Naive thymus-derived CD4-positive, alpha-beta T cell (primary cell): ENCODE results near the gene IPP. TPM values are rescaled to one million over a fixed set of nuclear protein-coding genes. Genes with fewer than 3 reads are reported as not detected.

ENCODE experiments used
- ATAC-seq: fragments of 150-1000 bp; cut with Tn5 transposase; 2 replicates; pipeline ENCODE4 v1.10.0; 2021; ENCODE audit warnings: mild to moderate bottlenecking, moderate library complexity
- CTCF ChIA-PET: fragments of 350-600 bp; sonication (Branson Sonifier 250); formaldehyde crosslinking; loops from one replicate; lab custom pipeline; 2021; ENCODE audit warnings: antibody characterized with exemption; lab: Charles Lee
- POLR2A ChIA-PET: fragments of 350-600 bp; sonication (Branson Sonifier 250); formaldehyde crosslinking; loops from one replicate; lab custom pipeline; 2021; ENCODE audit warnings: antibody characterized with exemption, inconsistent platforms; lab: Charles Lee
- DNase-seq, 9 donors: peaks; one replicate each; pipeline versions ENCODE4 v3.0.0 to v3.0.0-alpha.2; 2020 to 2022; ENCODE audit warnings: mixed read lengths in 1 of 9
- H3K27ac ChIP-seq: one replicate; pipeline ENCODE4 v1.7.0; 2013; ENCODE audit warnings: mild to moderate bottlenecking, low read depth, low read length, moderate library complexity
- H3K27me3 ChIP-seq, 2 donors: one replicate each; pipeline ENCODE4 v1.7.0; 2013; ENCODE audit warnings: low read length in 2 of 2, mild to moderate bottlenecking in 2 of 2, moderate library complexity in 2 of 2; ENCODE audit not compliant: control insufficient read depth in 2 of 2, insufficient read depth in 2 of 2
- H3K36me3 ChIP-seq, 3 experiments: 1 replicate in 2 of 3; 2 replicates in 1 of 3; pipeline ENCODE4 v1.7.0; 2013; ENCODE audit warnings: low read length in 3 of 3, mild to moderate bottlenecking in 3 of 3, moderate library complexity in 1 of 3; ENCODE audit not compliant: insufficient read depth in 3 of 3, control insufficient read depth in 2 of 3
- H3K4me1 ChIP-seq, 2 donors: one replicate each; pipeline ENCODE4 v1.7.0; 2013; ENCODE audit warnings: low read length in 2 of 2, mild to moderate bottlenecking in 2 of 2, moderate library complexity in 1 of 2; ENCODE audit not compliant: control insufficient read depth in 2 of 2, insufficient read depth in 2 of 2
- H3K4me3 ChIP-seq: 2 replicates; pipeline ENCODE4 v1.7.0; 2013; ENCODE audit warnings: mild to moderate bottlenecking, low read length
- H3K9me3 ChIP-seq, 3 experiments: 1 replicate in 2 of 3; 2 replicates in 1 of 3; pipeline ENCODE4 v1.7.0; 2013; ENCODE audit warnings: low read length in 3 of 3; ENCODE audit not compliant: control insufficient read depth in 2 of 3
- H3K27ac Mint-ChIP-seq, 9 donors: one replicate each; pipeline ENCODE4 v1.8.0; 2020 to 2022; ENCODE audit warnings: mixed read lengths in 9 of 9, mild to moderate bottlenecking in 8 of 9, moderate library complexity in 5 of 9, inconsistent platforms in 2 of 9
- H3K27me3 Mint-ChIP-seq, 5 donors: one replicate each; pipeline ENCODE4 v1.8.0; 2021 to 2022; ENCODE audit warnings: mixed read lengths in 5 of 5, mild to moderate bottlenecking in 1 of 5
- H3K36me3 Mint-ChIP-seq, 5 donors: one replicate each; pipeline ENCODE4 v1.8.0; 2020 to 2022; ENCODE audit warnings: mixed read lengths in 5 of 5, mild to moderate bottlenecking in 3 of 5, inconsistent platforms in 1 of 5
- H3K4me1 Mint-ChIP-seq, 7 donors: one replicate each; pipeline ENCODE4 v1.8.0; 2020 to 2022; ENCODE audit warnings: mixed read lengths in 7 of 7, mild to moderate bottlenecking in 3 of 7, inconsistent platforms in 1 of 7
- H3K4me3 Mint-ChIP-seq, 10 donors: one replicate each; pipeline ENCODE4 v1.8.0; 2020 to 2022; ENCODE audit warnings: mild to moderate bottlenecking in 10 of 10, mixed read lengths in 10 of 10, moderate library complexity in 6 of 10, inconsistent platforms in 2 of 10
- H3K9me3 Mint-ChIP-seq, 11 donors: one replicate each; pipeline ENCODE4 v1.8.0; 2020 to 2022; ENCODE audit warnings: mixed read lengths in 11 of 11, mild to moderate bottlenecking in 4 of 11, inconsistent platforms in 1 of 11, moderate library complexity in 1 of 11
- intact Hi-C, 2 donors: fragments of 100-400 bp; cut with micrococcal nuclease; formaldehyde crosslinking; loops; one replicate each; pipeline ENCODE4 v1.15.1; 2023
- polyA plus RNA-seq, 2 donors: library from polyadenylated mRNA; unstranded; fragments of 300-500 nt; fragmentation: Illumina TruSeq; gene quantifications; one replicate each; pipeline ENCODE4 v1.2.3, GENCODE V29; 2021
- total RNA-seq, 6 experiments: library from RNA in 5 of 6; stranded (reverse) in 5 of 6; gene quantifications; 1 replicate in 5 of 6; 2 replicates in 1 of 6; pipeline ENCODE4 v1.2.3 and lab custom pipeline; 2021 to 2026

The IPP gene
- total and polyA plus RNA-seq, 7 experiments from 2014 or later = 9.1 to 19.8 (median 12.5) TPM

- H3K27ac ChIP-seq = no peak overlapping the region
- no peaks in the 10 kb centered on the region for H3K9me3 ChIP-seq
- Mint-ChIP-seq H3K9me3 (no peaks in the 10 kb centered on the region), H3K27me3 (no peaks in the 10 kb centered on the region), H3K36me3 (peaks cover 0 to 16% (median 7%) of the 10 kb centered on the region in 5 donors), H3K4me1 (peaks cover 24 to 92% (median 79%) of the 10 kb centered on the region in 7 donors), H3K27ac (peak overlapping the region in 2 of 9 donors; percentile 12 to 31), H3K4me3 (peak overlapping the region in 2 of 10 donors; percentile 22 to 34)
- H3K4me3 ChIP-seq = no peak overlapping the region
- H3K36me3 ChIP-seq = no peaks in the 10 kb centered on the region
- peaks cover 19 to 26% of the 10 kb centered on the region in 2 donors for H3K4me1 ChIP-seq
- H3K27me3 ChIP-seq = no peaks in the 10 kb centered on the region
- ChIA-PET CTCF (no interaction called here), POLR2A (interaction anchor here (1.9 kb wide), 1 partner anchor 10 kb away, joined by 7 read pairs; no protein-coding TSS in a partner anchor)
- DNase-seq (no peak), ATAC-seq (no peak)
- intact Hi-C loops = no loop called here
Observed at GRCh38 chr1:45673956-45674355, 76.5 kb downstream of the IPP start.

DNA sequence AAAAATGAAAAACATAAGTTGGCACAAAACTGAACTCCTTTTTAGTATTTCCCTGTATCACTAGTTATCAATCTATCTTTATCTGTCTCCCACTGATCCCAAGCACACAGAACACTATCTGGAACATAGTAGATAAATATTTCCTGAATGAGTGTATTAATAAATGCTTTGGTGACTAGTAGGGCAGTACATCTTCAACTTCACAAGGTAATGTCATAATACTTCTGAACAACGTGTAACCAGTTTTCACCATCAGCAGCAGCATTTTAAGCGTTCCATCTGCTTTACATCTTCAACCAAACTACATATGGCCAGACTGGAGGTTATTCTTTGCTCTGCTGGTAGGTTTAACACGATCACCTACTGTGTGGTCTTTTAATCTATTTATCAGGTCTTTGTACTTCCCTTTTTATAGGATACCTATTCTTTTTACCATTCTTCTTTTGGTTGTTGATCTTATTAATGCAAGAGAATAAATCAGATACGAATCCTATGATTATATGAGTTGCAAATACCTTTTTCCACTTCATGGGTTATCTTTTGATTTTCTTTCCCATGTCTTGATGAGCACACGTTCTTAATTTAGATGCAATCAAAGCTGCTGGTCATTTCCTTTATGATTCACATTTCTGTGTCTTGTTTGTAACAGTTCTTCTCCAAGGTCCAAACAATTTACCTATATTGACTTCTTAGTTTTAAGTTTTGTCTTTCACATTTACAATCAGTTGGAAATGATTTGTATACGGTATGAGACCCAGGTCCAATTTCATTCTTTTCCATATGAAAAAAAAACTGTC lies 80.4 kb downstream of the IPP start:
- ChIA-PET CTCF (no interaction called here), POLR2A (interaction anchor here (3.7 kb wide), 1 partner anchor 16 kb away, joined by 18 read pairs; the partner anchor contains the start of gene GPBP1L1)
- Histone ChIP-seq H3K27me3 (no peaks in the 10 kb centered on the region), H3K36me3 (no peaks in the 10 kb centered on the region), H3K27ac (no peak overlapping the region), H3K9me3 (no peaks in the 10 kb centered on the region), H3K4me1 (peaks cover 7 to 11% of the 10 kb centered on the region in 2 donors), H3K4me3 (no peak overlapping the region)
- no peak for DNase-seq
- Mint-ChIP-seq H3K27ac (peak overlapping the region in 2 of 9 donors; percentile 13 to 48), H3K36me3 (peaks cover 0 to 24% (median 10%) of the 10 kb centered on the region in 5 donors), H3K4me3 (peak overlapping the region in 2 of 10 donors; percentile 11 to 40), H3K4me1 (peaks cover 24 to 90% (median 75%) of the 10 kb centered on the region in 7 donors), H3K9me3 (no peaks in the 10 kb centered on the region), H3K27me3 (no peaks in the 10 kb centered on the region)
- intact Hi-C loops = no loop called here
- no peak for ATAC-seq

- Histone ChIP-seq H3K4me1 (peaks cover 7 to 11% of the 10 kb centered on the region in 2 donors), H3K27me3 (no peaks in the 10 kb centered on the region), H3K27ac (no peak overlapping the region), H3K9me3 (no peaks in the 10 kb centered on the region), H3K4me3 (no peak overlapping the region), H3K36me3 (no peaks in the 10 kb centered on the region)
- DNase-seq (no peak), ATAC-seq (no peak)
- Mint-ChIP-seq H3K9me3 (no peaks in the 10 kb centered on the region), H3K36me3 (peaks cover 0 to 22% (median 7%) of the 10 kb centered on the region in 5 donors), H3K27me3 (no peaks in the 10 kb centered on the region), H3K27ac (peak overlapping the region in 2 of 9 donors; percentile 33 to 56), H3K4me1 (peaks cover 24 to 85% (median 70%) of the 10 kb centered on the region in 7 donors), H3K4me3 (no peak overlapping the region)
- intact Hi-C loops = no loop called here
- POLR2A ChIA-PET = no interaction called here
- CTCF ChIA-PET = no interaction called here
Observed at GRCh38 chr1:45669379-45669778, 81.1 kb downstream of the IPP start.

DNA sequence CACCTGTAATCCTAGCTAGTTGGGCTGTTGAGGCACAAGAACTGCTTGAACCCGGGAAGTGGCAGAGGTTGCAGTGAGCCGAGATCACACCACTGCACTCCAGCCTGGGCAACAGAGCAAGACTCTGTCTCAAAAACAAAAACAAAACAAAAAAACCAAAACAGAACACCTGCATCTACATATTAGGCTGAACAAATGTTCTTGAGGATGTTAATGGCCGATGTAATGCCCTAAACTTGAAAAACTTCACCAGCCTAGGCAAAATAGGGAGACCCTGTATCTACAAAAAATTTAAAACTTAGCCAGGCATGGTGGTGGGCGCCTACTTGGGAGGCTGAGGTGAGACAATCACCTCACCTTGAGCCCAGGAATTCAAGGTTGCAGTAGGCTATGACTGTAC lies 81.9 kb downstream of the IPP start:
- Histone ChIP-seq H3K27ac (no peak overlapping the region), H3K9me3 (no peaks in the 10 kb centered on the region), H3K36me3 (no peaks in the 10 kb centered on the region), H3K27me3 (no peaks in the 10 kb centered on the region), H3K4me3 (no peak overlapping the region), H3K4me1 (peaks cover 7 to 11% of the 10 kb centered on the region in 2 donors)
- H3K9me3 Mint-ChIP-seq = no peaks in the 10 kb centered on the region
- CTCF ChIA-PET = no interaction called here
- H3K4me3 Mint-ChIP-seq = no peak overlapping the region
- H3K36me3 Mint-ChIP-seq = peaks cover 0 to 22% (median 7%) of the 10 kb centered on the region in 5 donors
- no peak for ATAC-seq
- intact Hi-C loops = no loop called here
- no peak for DNase-seq
- peaks cover 24 to 78% (median 63%) of the 10 kb centered on the region in 7 donors for H3K4me1 Mint-ChIP-seq
- H3K27ac Mint-ChIP-seq = peak overlapping the region in 1 of 9 donors; percentile 56
- H3K27me3 Mint-ChIP-seq = no peaks in the 10 kb centered on the region
- POLR2A ChIA-PET = no interaction called here

DNA sequence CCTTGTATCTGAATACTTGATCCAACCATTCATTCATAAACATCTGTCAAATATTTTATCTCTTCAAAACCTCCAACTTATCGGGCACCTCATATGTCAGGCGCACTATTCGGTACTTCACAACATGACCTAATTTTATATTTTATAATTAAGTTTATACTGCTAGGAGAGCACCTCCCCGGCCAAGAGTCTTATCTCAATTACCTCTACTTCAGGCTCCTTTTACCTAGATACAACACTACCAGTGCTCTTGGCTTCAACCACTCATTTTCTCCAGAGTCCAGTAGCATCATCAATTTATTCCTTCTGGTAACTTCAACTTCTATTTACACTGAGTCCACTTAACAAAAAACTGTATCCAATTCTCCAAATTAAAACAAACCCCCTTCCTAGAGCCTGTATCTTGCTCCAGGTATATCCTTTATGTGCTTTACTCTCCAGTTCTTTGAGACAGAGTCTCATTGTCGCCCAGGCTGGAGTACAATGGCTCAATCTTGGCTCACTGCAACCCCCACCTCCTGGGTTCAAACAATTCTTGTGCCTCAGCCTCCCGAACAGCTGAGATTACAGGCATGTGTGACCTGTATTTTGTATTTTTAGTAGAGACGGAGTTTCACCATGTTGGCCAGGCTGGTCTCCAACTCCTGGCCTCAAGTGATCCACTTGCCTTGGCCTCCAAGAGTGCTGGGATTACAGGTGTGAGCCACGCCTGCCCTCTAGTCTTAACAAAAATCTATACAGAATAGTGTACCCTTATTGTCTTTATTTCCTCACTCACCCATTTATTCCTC lies 82.9 kb downstream of the IPP start:
- intact Hi-C loops = no loop called here
- Mint-ChIP-seq H3K27me3 (no peaks in the 10 kb centered on the region), H3K9me3 (no peaks in the 10 kb centered on the region), H3K36me3 (peaks cover 0 to 15% (median 5%) of the 10 kb centered on the region in 5 donors), H3K4me1 (peaks cover 23 to 78% (median 59%) of the 10 kb centered on the region in 7 donors), H3K4me3 (peak overlapping the region in 3 of 10 donors; percentile 12 to 43 (median 29)), H3K27ac (peak overlapping the region in 5 of 9 donors; percentile 19 to 83 (median 26))
- Histone ChIP-seq H3K27ac (no peak overlapping the region), H3K36me3 (peaks cover 0 to under 1% (median 0%) of the 10 kb centered on the region in 3 experiments), H3K4me3 (no peak overlapping the region), H3K4me1 (peaks cover 0 to 6% of the 10 kb centered on the region in 2 donors), H3K27me3 (no peaks in the 10 kb centered on the region), H3K9me3 (no peaks in the 10 kb centered on the region)
- no peak for DNase-seq
- POLR2A ChIA-PET = no interaction called here
- no peak for ATAC-seq
- CTCF ChIA-PET = no interaction called here

GRCh38 chr1:45666836-45667235 lies 83.6 kb downstream of the IPP start:
- Mint-ChIP-seq H3K36me3 (peaks cover 0 to 13% (median 5%) of the 10 kb centered on the region in 5 donors), H3K9me3 (no peaks in the 10 kb centered on the region), H3K4me3 (peak overlapping the region in 1 of 10 donors; percentile 24), H3K27me3 (no peaks in the 10 kb centered on the region), H3K27ac (peak overlapping the region in 3 of 9 donors; percentile 14 to 51 (median 34)), H3K4me1 (peaks cover 23 to 76% (median 59%) of the 10 kb centered on the region in 7 donors)
- Histone ChIP-seq H3K4me3 (no peak overlapping the region), H3K36me3 (peaks cover 0 to 5% (median 0%) of the 10 kb centered on the region in 3 experiments), H3K27me3 (no peaks in the 10 kb centered on the region), H3K9me3 (no peaks in the 10 kb centered on the region), H3K27ac (no peak overlapping the region), H3K4me1 (no peaks in the 10 kb centered on the region)
- ATAC-seq (no peak), DNase-seq (no peak)
- CTCF ChIA-PET = no interaction called here
- POLR2A ChIA-PET = no interaction called here
- intact Hi-C loops = no loop called here
